Measurements from ENCODE around the gene SPATA17. TPM values are rescaled to one million over a fixed set of nuclear protein-coding genes. Genes with fewer than 3 reads are reported as not detected.

Gene SPATA17
- polyA plus RNA-seq, 1 donor (not counting 4 experiments of a cell fraction or from before 2014, with no cell fraction given): 1.8 TPM

DNA sequence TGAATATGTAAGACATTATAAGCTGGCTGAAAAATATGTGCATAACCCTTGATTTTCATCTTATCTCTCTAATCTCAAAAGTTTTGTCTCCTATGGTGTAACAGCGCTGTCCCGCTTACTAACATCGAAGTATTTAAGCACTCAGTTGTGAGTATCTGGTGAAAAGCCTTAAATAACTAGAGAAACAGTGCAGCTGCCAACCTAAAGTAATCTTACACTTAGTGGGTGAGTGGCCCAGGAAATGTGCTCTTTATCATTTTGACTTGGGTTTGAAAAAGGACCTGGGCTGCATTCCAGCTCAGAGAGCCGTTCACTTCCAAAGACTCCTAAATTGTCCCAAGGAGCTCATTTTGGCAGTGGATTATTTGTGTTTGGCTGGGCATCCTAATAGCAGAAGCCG is 225.9 kb downstream of the SPATA17 start:
- Histone ChIP-seq H3K4me3 (ENCODE audit: control insufficient read depth in 2 of 3, extremely low read depth in 1 of 3, insufficient read depth in 2 of 3, low read depth in 1 of 3, low read length in 3 of 3) (no peak overlapping the region), H3K9me1 (ENCODE audit: control insufficient read depth, extremely low read depth, insufficient read depth, low read length) (no peaks in the 10 kb centered on the region), H3K4me1 (ENCODE audit: control insufficient read depth, extremely low read depth, insufficient read depth, low read length) (no peaks in the 10 kb centered on the region), H3K36me3 (ENCODE audit: control insufficient read depth in 2 of 2, extremely low read depth in 1 of 2, insufficient read depth in 2 of 2, low read length in 2 of 2) (no peaks in the 10 kb centered on the region), H2AFZ (ENCODE audit: control insufficient read depth, low read length) (no peak overlapping the region), H3K27ac (ENCODE audit: control insufficient read depth, insufficient read depth, low read length) (no peak overlapping the region), H3K27me3 (ENCODE audit: control insufficient read depth, extremely low read depth, insufficient read depth, low read length) (no peaks in the 10 kb centered on the region), H3K4me2 (ENCODE audit: control insufficient read depth, extremely low read depth, insufficient read depth, low read depth, low read length) (no peak overlapping the region), H3K9ac (ENCODE audit: control insufficient read depth, extremely low read depth, insufficient read depth, low read length) (no peak overlapping the region), H4K20me1 (ENCODE audit: control insufficient read depth, extremely low read depth, insufficient read depth, low read length) (no peaks in the 10 kb centered on the region), H3K79me2 (ENCODE audit: control insufficient read depth, insufficient read depth, low read length) (no peaks in the 10 kb centered on the region), H3K9me3 (ENCODE audit: control insufficient read depth, low read depth, low read length) (no peaks in the 10 kb centered on the region)
- FAIRE-seq (no peak), DNase-seq (ENCODE audit: low read depth, low spot score) (no peak)
- TF ChIP-seq, protein P1, sequence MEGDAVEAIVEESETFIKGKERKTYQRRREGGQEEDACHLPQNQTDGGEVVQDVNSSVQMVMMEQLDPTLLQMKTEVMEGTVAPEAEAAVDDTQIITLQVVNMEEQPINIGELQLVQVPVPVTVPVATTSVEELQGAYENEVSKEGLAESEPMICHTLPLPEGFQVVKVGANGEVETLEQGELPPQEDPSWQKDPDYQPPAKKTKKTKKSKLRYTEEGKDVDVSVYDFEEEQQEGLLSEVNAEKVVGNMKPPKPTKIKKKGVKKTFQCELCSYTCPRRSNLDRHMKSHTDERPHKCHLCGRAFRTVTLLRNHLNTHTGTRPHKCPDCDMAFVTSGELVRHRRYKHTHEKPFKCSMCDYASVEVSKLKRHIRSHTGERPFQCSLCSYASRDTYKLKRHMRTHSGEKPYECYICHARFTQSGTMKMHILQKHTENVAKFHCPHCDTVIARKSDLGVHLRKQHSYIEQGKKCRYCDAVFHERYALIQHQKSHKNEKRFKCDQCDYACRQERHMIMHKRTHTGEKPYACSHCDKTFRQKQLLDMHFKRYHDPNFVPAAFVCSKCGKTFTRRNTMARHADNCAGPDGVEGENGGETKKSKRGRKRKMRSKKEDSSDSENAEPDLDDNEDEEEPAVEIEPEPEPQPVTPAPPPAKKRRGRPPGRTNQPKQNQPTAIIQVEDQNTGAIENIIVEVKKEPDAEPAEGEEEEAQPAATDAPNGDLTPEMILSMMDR (optimal IDR thresholded peaks at IDR 0.05 in 1 of 3, IDR thresholded peaks at IDR 0.05 in 1 of 3, conservative IDR thresholded peaks at IDR 0.05 in 1 of 3; ENCODE audit: extremely low read depth in 1 of 3, insufficient read depth in 2 of 3, low read length in 3 of 3): no peak
- no peak for TF ChIP-seq EZH2 (IDR thresholded peaks at IDR 0.05; ENCODE audit: low read length)
- dilution Hi-C loops (cut with MboI; ENCODE audit: extremely low pct_ligation_motif_present, low sequenced_read_pairs): no loop called here

DNA sequence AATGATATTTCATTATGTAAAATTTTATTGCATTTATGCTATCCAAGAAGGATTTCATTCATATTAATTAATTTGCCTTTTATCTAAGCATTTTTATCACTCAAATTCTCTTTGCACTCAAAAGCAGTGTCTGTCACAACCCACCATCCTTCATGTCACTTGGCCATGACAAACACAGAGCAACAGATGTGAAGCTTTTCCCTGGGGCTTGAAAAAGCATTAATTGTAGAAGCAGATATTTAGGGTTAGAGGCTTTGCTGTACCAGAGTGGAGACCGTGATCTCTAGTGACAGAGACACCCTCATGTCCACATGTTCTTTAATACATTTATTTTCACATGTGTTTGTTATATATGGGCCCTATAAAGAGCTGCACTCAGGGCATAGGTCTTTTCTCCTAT is 230.5 kb downstream of the SPATA17 start:
- Histone ChIP-seq H3K4me2 (ENCODE audit: control insufficient read depth, extremely low read depth, insufficient read depth, low read depth, low read length) (no peak overlapping the region), H3K27ac (ENCODE audit: control insufficient read depth, insufficient read depth, low read length) (no peak overlapping the region), H3K4me3 (ENCODE audit: control insufficient read depth in 2 of 3, extremely low read depth in 1 of 3, insufficient read depth in 2 of 3, low read depth in 1 of 3, low read length in 3 of 3) (no peak overlapping the region), H3K9me1 (ENCODE audit: control insufficient read depth, extremely low read depth, insufficient read depth, low read length) (no peaks in the 10 kb centered on the region), H2AFZ (ENCODE audit: control insufficient read depth, low read length) (no peak overlapping the region), H3K79me2 (ENCODE audit: control insufficient read depth, insufficient read depth, low read length) (no peaks in the 10 kb centered on the region), H3K9me3 (ENCODE audit: control insufficient read depth, low read depth, low read length) (no peaks in the 10 kb centered on the region), H3K36me3 (ENCODE audit: control insufficient read depth in 2 of 2, extremely low read depth in 1 of 2, insufficient read depth in 2 of 2, low read length in 2 of 2) (no peaks in the 10 kb centered on the region), H3K4me1 (ENCODE audit: control insufficient read depth, extremely low read depth, insufficient read depth, low read length) (no peaks in the 10 kb centered on the region), H3K27me3 (ENCODE audit: control insufficient read depth, extremely low read depth, insufficient read depth, low read length) (no peaks in the 10 kb centered on the region), H3K9ac (ENCODE audit: control insufficient read depth, extremely low read depth, insufficient read depth, low read length) (no peak overlapping the region), H4K20me1 (ENCODE audit: control insufficient read depth, extremely low read depth, insufficient read depth, low read length) (no peaks in the 10 kb centered on the region)
- no peak for TF ChIP-seq EZH2 (IDR thresholded peaks at IDR 0.05; ENCODE audit: low read length)
- TF ChIP-seq, protein P1 (optimal IDR thresholded peaks at IDR 0.05 in 1 of 3, IDR thresholded peaks at IDR 0.05 in 1 of 3, conservative IDR thresholded peaks at IDR 0.05 in 1 of 3; ENCODE audit: extremely low read depth in 1 of 3, insufficient read depth in 2 of 3, low read length in 3 of 3): no peak
- FAIRE-seq (no peak), DNase-seq (ENCODE audit: low read depth, low spot score) (no peak)
- dilution Hi-C loops (cut with MboI; ENCODE audit: extremely low pct_ligation_motif_present, low sequenced_read_pairs): no loop called here
